ENCODE results near the gene ATG13. TPM values are rescaled to one million over a fixed set of nuclear protein-coding genes. Genes with fewer than 3 reads are reported as not detected.
A peak's percentile ranks its signal among the peaks of the same experiment; 100 is the strongest.

Gene ATG13
- total and polyA plus RNA-seq, 9 donors = 37.2 to 119 (median 54.5) TPM

DNA sequence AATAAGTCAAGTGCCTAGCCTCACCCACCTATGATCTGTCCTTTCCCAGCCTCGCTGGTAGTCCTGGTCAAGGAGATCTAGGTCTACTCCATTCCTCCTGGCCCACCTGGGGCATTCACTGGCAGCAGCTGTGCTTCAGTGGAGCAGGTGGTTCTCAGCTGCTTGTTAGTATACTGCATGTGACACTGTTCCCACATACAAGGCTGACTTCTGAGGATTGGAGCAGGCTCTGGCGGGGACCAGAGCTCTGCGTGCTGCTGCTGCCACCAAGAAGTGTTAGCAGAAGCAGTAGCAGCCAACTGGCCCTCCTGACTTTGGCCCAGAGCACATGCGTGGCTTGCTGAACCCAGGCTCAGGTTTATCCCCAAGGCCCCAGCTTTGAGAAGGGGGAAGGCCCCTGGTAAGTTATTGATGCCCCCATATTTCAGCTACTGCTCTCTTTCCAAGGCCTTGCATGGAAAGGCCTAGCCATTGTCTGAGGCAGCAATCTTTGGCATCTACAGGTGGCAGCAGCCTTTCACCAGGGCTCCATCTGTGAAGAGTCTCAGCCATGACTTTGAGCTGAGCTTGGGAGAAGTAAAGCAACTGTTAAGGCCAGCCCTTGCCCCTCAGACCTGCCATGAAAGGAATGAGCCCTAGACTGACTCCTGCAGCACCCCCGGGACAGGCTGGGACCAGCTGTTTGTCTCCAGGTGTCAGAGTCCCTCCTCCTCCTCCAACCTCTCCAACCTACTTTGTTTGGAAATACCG is 56.5 kb downstream of the ATG13 start:
- DNase-seq = no peak
- intact Hi-C loops (cut with DNase I) = no loop called here

DNA sequence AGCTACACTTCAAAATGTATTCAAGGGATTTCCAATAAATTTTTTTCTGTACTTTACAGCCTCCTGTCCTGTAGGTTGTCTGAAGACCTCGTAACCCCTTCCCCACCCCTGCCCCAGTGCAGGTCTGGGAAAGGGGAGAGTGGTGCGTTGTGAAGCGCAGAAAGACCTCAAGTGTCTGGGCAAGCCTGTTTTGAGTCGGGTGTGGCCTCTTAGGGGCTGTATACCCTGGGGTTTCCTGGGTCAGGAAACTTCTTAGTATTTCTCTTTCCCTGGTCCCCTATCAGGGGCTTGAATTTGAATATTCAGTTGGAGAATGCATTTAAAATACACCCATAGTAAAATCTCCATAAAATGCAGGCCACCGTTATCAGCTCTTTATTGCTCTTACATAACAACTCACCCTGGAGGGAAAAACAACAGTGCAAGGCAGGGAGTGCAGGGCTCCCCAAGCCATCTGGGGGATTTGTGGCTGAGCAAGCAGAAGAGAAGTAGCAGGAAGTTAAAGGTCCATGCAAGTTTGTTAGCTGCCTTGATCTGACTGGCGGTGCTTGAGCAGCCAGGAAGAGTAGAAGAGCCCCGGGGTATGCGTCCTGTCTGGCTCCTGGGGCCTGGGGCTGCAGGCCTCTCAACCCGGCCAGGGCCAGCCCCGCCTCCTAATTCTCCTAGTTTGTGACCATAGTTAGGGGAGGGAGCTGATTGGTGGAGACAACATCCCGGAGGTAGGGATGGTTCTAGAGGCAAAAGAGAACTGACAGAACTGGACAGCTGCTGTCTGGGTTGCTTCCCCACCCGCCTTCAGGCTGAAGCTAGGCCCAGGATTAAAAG is 57.3 kb downstream of the ATG13 start:
- no peak for TF ChIP-seq POLR2A (IDR thresholded peaks at IDR 0.05)
- TF ChIP-seq EP300 (IDR thresholded peaks at IDR 0.05) = no peak
- TF ChIP-seq, protein P1, sequence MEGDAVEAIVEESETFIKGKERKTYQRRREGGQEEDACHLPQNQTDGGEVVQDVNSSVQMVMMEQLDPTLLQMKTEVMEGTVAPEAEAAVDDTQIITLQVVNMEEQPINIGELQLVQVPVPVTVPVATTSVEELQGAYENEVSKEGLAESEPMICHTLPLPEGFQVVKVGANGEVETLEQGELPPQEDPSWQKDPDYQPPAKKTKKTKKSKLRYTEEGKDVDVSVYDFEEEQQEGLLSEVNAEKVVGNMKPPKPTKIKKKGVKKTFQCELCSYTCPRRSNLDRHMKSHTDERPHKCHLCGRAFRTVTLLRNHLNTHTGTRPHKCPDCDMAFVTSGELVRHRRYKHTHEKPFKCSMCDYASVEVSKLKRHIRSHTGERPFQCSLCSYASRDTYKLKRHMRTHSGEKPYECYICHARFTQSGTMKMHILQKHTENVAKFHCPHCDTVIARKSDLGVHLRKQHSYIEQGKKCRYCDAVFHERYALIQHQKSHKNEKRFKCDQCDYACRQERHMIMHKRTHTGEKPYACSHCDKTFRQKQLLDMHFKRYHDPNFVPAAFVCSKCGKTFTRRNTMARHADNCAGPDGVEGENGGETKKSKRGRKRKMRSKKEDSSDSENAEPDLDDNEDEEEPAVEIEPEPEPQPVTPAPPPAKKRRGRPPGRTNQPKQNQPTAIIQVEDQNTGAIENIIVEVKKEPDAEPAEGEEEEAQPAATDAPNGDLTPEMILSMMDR (IDR thresholded peaks at IDR 0.05) = no peak
- H3K9me3 ChIP-seq = no peaks in the 10 kb centered on the region
- intact Hi-C loops (cut with DNase I) = no loop called here
- H3K36me3 ChIP-seq = no peaks in the 10 kb centered on the region
- no peak overlapping the region for H3K4me3 ChIP-seq
- WGBS, 3 donors = 31 to 46% (median 32%) methylated on average over 12 of the region's 12 CpGs
- no peaks in the 10 kb centered on the region for H3K27me3 ChIP-seq
- DNase-seq = peak in 3 of 5 donors; percentile 43 to 58 (median 48)
- peak overlapping the region; percentile 7 to 71 for H3K27ac ChIP-seq
- H3K4me1 ChIP-seq (ENCODE audit: insufficient read depth) = peaks cover 22% of the 10 kb centered on the region

More for the DNA sequence above, 56.5 kb downstream of the ATG13 start:
- 67 to 72% (median 67%) methylated on average over 6 of the region's 6 CpGs for WGBS, 3 donors
- Histone ChIP-seq H3K27ac (peak overlapping the region in 1 of 2 donors; percentile 71), H3K4me1 (ENCODE audit: insufficient read depth) (peaks cover 22% of the 10 kb centered on the region), H3K9me3 (no peaks in the 10 kb centered on the region), H3K4me3 (no peak overlapping the region), H3K27me3 (no peaks in the 10 kb centered on the region), H3K36me3 (no peaks in the 10 kb centered on the region)
- TF ChIP-seq, protein P1 (IDR thresholded peaks at IDR 0.05) = no peak
- TF ChIP-seq POLR2A (IDR thresholded peaks at IDR 0.05) (no peak), EP300 (IDR thresholded peaks at IDR 0.05) (no peak)

DNA sequence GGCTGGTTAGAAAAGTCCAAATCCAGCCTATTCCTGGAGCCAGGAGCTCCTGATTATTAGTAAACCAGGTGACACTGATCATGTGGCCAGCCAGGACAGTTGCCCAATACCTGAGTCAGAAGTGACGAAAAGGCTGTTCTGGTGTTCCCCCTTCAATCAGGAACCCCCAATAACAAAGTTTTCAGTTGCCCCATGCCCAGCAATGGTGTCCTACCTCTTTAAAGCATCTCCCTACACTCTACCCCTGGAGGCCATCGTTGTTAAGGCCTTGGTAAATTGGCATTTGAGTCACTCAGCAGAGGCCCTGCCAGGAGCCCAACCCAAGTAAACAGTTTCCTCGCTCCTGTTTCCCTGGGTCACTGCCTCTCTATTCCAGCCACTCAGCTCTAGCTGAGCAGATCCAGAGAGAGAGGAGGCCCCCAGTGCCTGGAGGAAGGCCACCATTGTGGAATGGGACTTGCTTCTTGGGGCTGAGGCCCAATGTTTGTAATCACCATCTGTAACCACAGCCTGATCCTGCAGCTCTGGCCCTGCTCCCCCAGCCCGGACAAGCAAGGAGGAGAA is 58.0 kb downstream of the ATG13 start:
- Histone ChIP-seq H3K27me3 (no peaks in the 10 kb centered on the region), H3K27ac (peak overlapping the region; percentile 7 to 71), H3K36me3 (no peaks in the 10 kb centered on the region), H3K4me3 (no peak overlapping the region), H3K9me3 (no peaks in the 10 kb centered on the region), H3K4me1 (ENCODE audit: insufficient read depth) (peaks cover 22% of the 10 kb centered on the region)
- WGBS, 3 donors = 18 to 35% (median 25%) methylated on average over 4 of the region's 4 CpGs
- peak in 3 of 5 donors; percentile 56 to 79 (median 59) for DNase-seq
- TF ChIP-seq POLR2A (IDR thresholded peaks at IDR 0.05) = no peak
- TF ChIP-seq, protein P1 (IDR thresholded peaks at IDR 0.05) = no peak
- TF ChIP-seq EP300 (IDR thresholded peaks at IDR 0.05) = no peak
- intact Hi-C loops (cut with DNase I) = no loop called here

DNA sequence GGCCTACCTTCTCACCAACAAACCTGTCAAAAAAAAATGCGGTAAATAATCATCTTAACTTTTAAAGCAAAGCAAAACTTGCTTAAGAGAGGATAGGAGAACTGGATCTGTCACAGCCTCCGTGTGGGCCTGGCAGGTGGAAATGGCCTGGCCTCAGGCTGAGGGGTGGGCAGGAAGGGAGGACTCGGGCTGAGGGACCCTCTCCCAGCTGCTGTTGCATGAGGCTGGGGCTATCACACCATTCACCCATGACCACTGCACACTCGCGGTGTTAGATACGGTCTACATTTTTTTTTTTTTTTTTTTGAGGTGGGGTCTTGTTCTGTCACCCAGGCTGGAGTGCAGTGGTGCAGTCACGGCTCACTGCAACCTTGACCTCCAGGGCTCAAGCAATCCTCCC is 58.6 kb downstream of the ATG13 start:
- no peaks in the 10 kb centered on the region for H3K9me3 ChIP-seq
- H3K4me3 ChIP-seq = no peak overlapping the region
- DNase-seq = peak in 2 of 5 donors; percentile 12 to 29
- intact Hi-C loops (cut with DNase I) = no loop called here
- H3K27me3 ChIP-seq = no peaks in the 10 kb centered on the region
- 63 to 79% (median 65%) methylated on average over 7 of the region's 7 CpGs for WGBS, 3 donors
- H3K27ac ChIP-seq = peak overlapping the region; percentile 7 to 71
- TF ChIP-seq, protein P1 (IDR thresholded peaks at IDR 0.05) = no peak
- TF ChIP-seq EP300 (IDR thresholded peaks at IDR 0.05) (no peak), POLR2A (IDR thresholded peaks at IDR 0.05) (no peak)
- H3K4me1 ChIP-seq (ENCODE audit: insufficient read depth) = peaks cover 22% of the 10 kb centered on the region
- H3K36me3 ChIP-seq = no peaks in the 10 kb centered on the region

All from ovary (tissue), 9 donors.